NB4 (cell line): ENCODE measurements around the gene EZR.
"Not testable (repeated sequence)": the region's sequence is repeated elsewhere in the genome, so short reads cannot be mapped to it uniquely, and the experiment has no call there.

Experiments used
- DNase-seq: peaks from one replicate; pipeline ENCODE4 v3.0.0; 2010; ENCODE audit warnings: low read depth
- H3K4me3 ChIP-seq: one replicate; pipeline ENCODE4 v1.5.1; 2011; ENCODE audit warnings: mild to moderate bottlenecking, low read depth, low read length, moderate library complexity
- CTCF ChIP-seq: IDR thresholded peaks from one replicate; pipeline ENCODE4 v1.5.1; 2012; ENCODE audit warnings: low read depth, low read length
- MAX ChIP-seq: IDR thresholded peaks from 2 replicates; pipeline ENCODE4 v1.6.1; 2011; ENCODE audit warnings: low read depth, low read length
- MYC ChIP-seq: IDR thresholded peaks from 2 replicates; pipeline ENCODE4 v1.6.1; 2011; ENCODE audit warnings: low read depth, low read length
- POLR2A ChIP-seq: IDR thresholded peaks from 2 replicates; pipeline ENCODE4 v1.6.1; 2011; ENCODE audit warnings: mild to moderate bottlenecking; ENCODE audit not compliant: insufficient read length; ENCODE audit errors: extremely low read depth

The EZR gene

GRCh38 chr6:158837684-158838625 lies 18.8 kb upstream of the EZR start:
- H3K4me3 ChIP-seq: no peak overlapping the region
- no peak for DNase-seq
- TF ChIP-seq MAX (no peak), POLR2A (no peak), CTCF (no peak), MYC (no peak)

GRCh38 chr6:158836625-158837311 lies 17.6 kb upstream of the EZR start:
- TF ChIP-seq MAX (no peak), POLR2A (no peak), CTCF (no peak), MYC (no peak)
- peak; percentile 71 for DNase-seq

GRCh38 chr6:158835616-158836221 lies 16.6 kb upstream of the EZR start:
- H3K4me3 ChIP-seq: no peak overlapping the region
- no peak for DNase-seq
- TF ChIP-seq MYC (no peak), CTCF (no peak), POLR2A (no peak), MAX (no peak)

More at GRCh38 chr6:158836625-158837311, 17.6 kb upstream of the EZR start:
- no peak overlapping the region for H3K4me3 ChIP-seq

- no peak overlapping the region for H3K4me3 ChIP-seq
- TF ChIP-seq POLR2A (no peak), CTCF (no peak), MAX (no peak), MYC (no peak)
Observed at GRCh38 chr6:158834675-158835385, 15.7 kb upstream of the EZR start.

GRCh38 chr6:158832807-158833206 lies 13.6 kb upstream of the EZR start:
- DNase-seq, H3K4me3 ChIP-seq: not testable (repeated sequence)

More at GRCh38 chr6:158834675-158835385, 15.7 kb upstream of the EZR start:
- DNase-seq: no peak
